Measurements from ENCODE around the gene C12orf54.
A peak's percentile ranks its signal among the peaks of the same experiment; 100 is the strongest.
"Not testable (repeated sequence)": the region's sequence is repeated elsewhere in the genome, so short reads cannot be mapped to it uniquely, and the experiment has no call there.

The C12orf54 gene

GRCh38 chr12:48510111-48510510 is 27.8 kb downstream of the C12orf54 start:
- no peak for DNase-seq (ENCODE audit: extremely low spot score)
- no peak for TF ChIP-seq CTCF (IDR thresholded peaks at IDR 0.05; ENCODE audit: control extremely low read depth, extremely low read depth, low read depth, missing control alignments)
- ChIA-PET CTCF (no interaction called here), POLR2A (no interaction called here)

GRCh38 chr12:48512855-48513254 is 30.6 kb downstream of the C12orf54 start:
- POLR2A ChIA-PET = no interaction called here
- DNase-seq (ENCODE audit: extremely low spot score) = peak; percentile 44
- CTCF ChIA-PET = no interaction called here
- no peak for TF ChIP-seq CTCF (IDR thresholded peaks at IDR 0.05; ENCODE audit: control extremely low read depth, extremely low read depth, low read depth, missing control alignments)

GRCh38 chr12:48514728-48515127 is 32.4 kb downstream of the C12orf54 start:
- ChIA-PET POLR2A (no interaction called here), CTCF (no interaction called here)
- no peak for TF ChIP-seq CTCF (IDR thresholded peaks at IDR 0.05; ENCODE audit: control extremely low read depth, extremely low read depth, low read depth, missing control alignments)
- no peak for DNase-seq (ENCODE audit: extremely low spot score)

- DNase-seq (ENCODE audit: extremely low spot score); POLR2A ChIA-PET; CTCF ChIA-PET: not testable (repeated sequence)
Measured at GRCh38 chr12:48520381-48520780, 38.1 kb downstream of the C12orf54 start.

GRCh38 chr12:48525332-48525731 is 43.0 kb downstream of the C12orf54 start, which contains the start of gene OR8S1:
TSS of gene OR8S1 (plus strand) at chr12:48525632. CDS start at chr12:48525632, 0 bp downstream.
- ChIA-PET POLR2A (no interaction called here), CTCF (interaction anchor here (1.3 to 3.8 kb wide), 2 partner anchors 17 to 93 kb away, joined by 4 to 18 read pairs; no protein-coding TSS in a partner anchor)
- no peak for DNase-seq (ENCODE audit: extremely low spot score)
- TF ChIP-seq CTCF (IDR thresholded peaks at IDR 0.05; ENCODE audit: control extremely low read depth, extremely low read depth, low read depth, missing control alignments) = no peak

GRCh38 chr12:48527891-48528670 is 45.8 kb downstream of the C12orf54 start:
- DNase-seq (ENCODE audit: extremely low spot score) = no peak
- no peak for TF ChIP-seq CTCF (IDR thresholded peaks at IDR 0.05; ENCODE audit: control extremely low read depth, extremely low read depth, low read depth, missing control alignments)
- CTCF ChIA-PET = interaction anchor here (3.8 kb wide), 1 partner anchor 14 kb away, joined by 18 read pairs; no protein-coding TSS in a partner anchor
- POLR2A ChIA-PET = no interaction called here

- TF ChIP-seq CTCF (IDR thresholded peaks at IDR 0.05; ENCODE audit: control extremely low read depth, extremely low read depth, low read depth, missing control alignments) = no peak
- CTCF ChIA-PET = interaction anchor here (0.8 to 1.8 kb wide), 3 partner anchors 10 to 87 kb away, joined by 3 to 4 read pairs (median 4); no protein-coding TSS in a partner anchor
- no peak for DNase-seq (ENCODE audit: extremely low spot score)
- POLR2A ChIA-PET = no interaction called here
Measured at GRCh38 chr12:48532601-48533000, 50.3 kb downstream of the C12orf54 start.

Measured in GM10248 (cell line).